ENCODE data around the gene TNNI2. TPM values are rescaled to one million over a fixed set of nuclear protein-coding genes. Genes with fewer than 3 reads are reported as not detected.

The TNNI2 gene
- total and polyA plus RNA-seq, 5 donors from 2014 or later = not detected

DNA sequence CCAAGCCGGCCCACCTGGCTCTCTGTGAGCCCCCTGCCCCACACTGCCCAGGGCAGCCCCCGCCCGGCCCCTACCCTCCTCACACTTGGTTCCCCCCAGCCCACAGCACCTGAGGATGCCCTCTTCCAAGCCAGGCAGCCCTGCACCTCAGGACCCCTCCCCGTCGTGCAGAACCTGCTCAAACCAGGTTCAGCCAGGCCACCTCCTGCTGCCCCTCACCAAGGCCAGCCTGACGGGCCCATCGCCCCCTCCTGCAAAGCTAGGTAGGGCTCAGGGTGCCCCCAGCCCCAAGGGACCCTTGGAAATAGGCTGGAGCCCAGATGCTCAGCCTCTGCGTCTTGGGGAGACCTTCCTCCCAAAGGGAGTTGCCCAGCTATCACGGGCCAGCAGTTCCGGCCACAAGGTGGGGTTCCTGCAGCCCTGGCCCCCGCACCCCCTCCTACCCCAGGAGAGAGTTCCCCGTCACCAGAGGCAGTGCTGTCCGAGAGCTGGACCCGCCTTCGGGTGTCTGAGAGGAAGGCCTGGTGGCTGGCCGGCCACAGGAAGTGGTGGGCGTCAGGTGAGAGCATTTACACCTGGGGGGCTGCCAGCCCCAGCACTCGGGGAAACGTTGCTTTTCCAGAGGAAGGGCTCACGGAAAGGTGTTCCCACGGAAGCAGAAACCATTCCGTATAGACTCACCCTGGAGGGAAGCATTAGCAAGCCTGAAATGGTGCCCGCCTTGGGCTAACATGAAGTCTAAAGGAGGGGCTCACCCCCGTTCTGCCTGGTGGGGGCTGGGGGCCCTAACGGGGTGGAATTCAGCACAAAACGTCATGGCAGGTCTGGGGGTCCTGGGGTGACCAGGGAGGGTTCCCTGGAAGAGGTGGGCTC, 7.2 kb upstream of the TNNI2 start:
- H3K4me1 Mint-ChIP-seq = peaks cover 0 to 2% (median 0%) of the 10 kb centered on the region in 4 donors
- ATAC-seq (ENCODE audit: low read depth in 2 of 2) = no peak
- Histone ChIP-seq H3K27me3 (ENCODE audit: control insufficient read depth, insufficient read depth, low read length) (no peaks in the 10 kb centered on the region), H3K4me1 (ENCODE audit: control insufficient read depth, insufficient read depth, low read length, poor library complexity, severe bottlenecking) (peaks cover 5% of the 10 kb centered on the region), H3K9me3 (ENCODE audit: control insufficient read depth in 2 of 2, low read length in 2 of 2) (no peaks in the 10 kb centered on the region), H3K27ac (ENCODE audit: insufficient read depth, low read length, poor library complexity, severe bottlenecking) (no peak overlapping the region), H3K36me3 (ENCODE audit: control insufficient read depth, insufficient read depth, low read length) (no peaks in the 10 kb centered on the region), H3K4me3 (ENCODE audit: low read depth, low read length) (no peak overlapping the region)
- peak overlapping the region in 1 of 3 donors; percentile 52 for H3K27ac Mint-ChIP-seq
- no peak for DNase-seq
- H3K4me3 Mint-ChIP-seq = no peak overlapping the region
- peaks cover 5% of the 10 kb centered on the region for H3K27me3 Mint-ChIP-seq
- no peaks in the 10 kb centered on the region for H3K9me3 Mint-ChIP-seq
- H3K36me3 Mint-ChIP-seq = no peaks in the 10 kb centered on the region

DNA sequence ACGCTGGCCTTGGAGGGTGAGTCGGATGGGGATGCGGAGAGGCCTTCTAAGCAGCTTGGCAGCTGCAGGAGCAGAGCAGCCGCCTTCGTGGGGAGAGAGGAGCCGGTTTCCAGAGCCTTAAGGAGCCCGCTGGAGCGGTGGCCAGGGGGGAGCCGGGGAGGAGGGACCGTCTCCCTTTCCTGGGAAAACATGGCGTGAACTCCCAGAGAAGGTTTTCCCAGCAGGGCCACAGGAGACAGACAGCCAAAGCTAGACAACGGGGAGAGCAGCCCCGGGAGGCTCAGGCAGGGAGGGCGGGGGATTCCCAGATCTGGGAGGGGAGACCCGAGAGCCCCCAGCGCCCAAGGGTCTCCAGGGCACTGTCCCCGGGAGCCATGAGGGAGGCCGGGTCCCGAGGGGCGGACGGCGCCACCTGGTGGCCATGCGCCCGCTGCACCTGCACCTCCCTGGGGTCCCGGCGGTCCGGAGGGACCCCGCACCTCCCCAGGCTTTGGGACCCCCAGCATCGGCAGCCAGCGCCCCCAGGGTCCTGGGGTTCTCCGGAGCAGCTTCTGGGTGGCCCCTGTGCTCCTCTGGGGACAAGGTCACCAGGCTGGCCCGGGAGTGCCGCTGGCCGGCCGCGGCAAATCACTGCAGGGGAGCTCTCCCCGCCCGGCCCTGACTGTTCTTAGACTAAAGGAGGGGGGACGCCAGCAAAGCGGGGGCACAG, 6.4 kb upstream of the TNNI2 start:
- Histone ChIP-seq H3K36me3 (ENCODE audit: control insufficient read depth, insufficient read depth, low read length) (no peaks in the 10 kb centered on the region), H3K27me3 (ENCODE audit: control insufficient read depth, insufficient read depth, low read length) (no peaks in the 10 kb centered on the region), H3K4me1 (ENCODE audit: control insufficient read depth, insufficient read depth, low read length, poor library complexity, severe bottlenecking) (peaks cover 5% of the 10 kb centered on the region), H3K9me3 (ENCODE audit: control insufficient read depth in 2 of 2, low read length in 2 of 2) (no peaks in the 10 kb centered on the region), H3K4me3 (ENCODE audit: low read depth, low read length) (no peak overlapping the region), H3K27ac (ENCODE audit: insufficient read depth, low read length, poor library complexity, severe bottlenecking) (no peak overlapping the region)
- Mint-ChIP-seq H3K27ac (peak overlapping the region in 1 of 3 donors; percentile 52), H3K4me3 (no peak overlapping the region), H3K27me3 (peaks cover 5% of the 10 kb centered on the region), H3K36me3 (no peaks in the 10 kb centered on the region), H3K9me3 (no peaks in the 10 kb centered on the region), H3K4me1 (peaks cover 0 to 2% (median 0%) of the 10 kb centered on the region in 4 donors)
- DNase-seq (peak; percentile 31 to 63 (median 53)), ATAC-seq (ENCODE audit: low read depth in 2 of 2) (peak; percentile 54 to 63)

DNA sequence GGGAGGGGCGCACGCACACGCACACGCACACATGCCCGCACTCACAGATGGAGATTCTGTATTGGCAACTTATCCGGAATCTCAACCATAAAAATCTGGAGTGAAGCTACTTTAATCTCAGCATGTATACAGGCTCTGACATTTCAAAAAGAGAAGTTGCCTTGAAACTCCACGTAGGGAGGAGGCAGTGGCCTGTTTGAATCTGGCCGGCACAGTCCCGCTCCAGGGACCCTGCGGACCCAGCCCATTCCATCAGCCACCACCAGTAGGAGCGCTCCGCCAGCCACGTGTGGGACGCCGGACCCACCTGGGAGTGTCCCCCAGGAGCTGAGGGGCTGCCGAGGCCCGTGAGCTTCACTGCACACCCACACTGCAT, 5.9 kb upstream of the TNNI2 start:
- Mint-ChIP-seq H3K27me3 (peaks cover 5% of the 10 kb centered on the region), H3K36me3 (no peaks in the 10 kb centered on the region), H3K4me1 (peaks cover 0 to 5% (median 0%) of the 10 kb centered on the region in 4 donors), H3K9me3 (no peaks in the 10 kb centered on the region), H3K4me3 (no peak overlapping the region), H3K27ac (peak overlapping the region in 1 of 3 donors; percentile 48)
- no peak for DNase-seq
- Histone ChIP-seq H3K27me3 (ENCODE audit: control insufficient read depth, insufficient read depth, low read length) (no peaks in the 10 kb centered on the region), H3K4me1 (ENCODE audit: control insufficient read depth, insufficient read depth, low read length, poor library complexity, severe bottlenecking) (peaks cover 11% of the 10 kb centered on the region), H3K36me3 (ENCODE audit: control insufficient read depth, insufficient read depth, low read length) (no peaks in the 10 kb centered on the region), H3K27ac (ENCODE audit: insufficient read depth, low read length, poor library complexity, severe bottlenecking) (no peak overlapping the region), H3K9me3 (ENCODE audit: control insufficient read depth in 2 of 2, low read length in 2 of 2) (no peaks in the 10 kb centered on the region), H3K4me3 (ENCODE audit: low read depth, low read length) (no peak overlapping the region)
- ATAC-seq (ENCODE audit: low read depth in 2 of 2) = no peak

DNA sequence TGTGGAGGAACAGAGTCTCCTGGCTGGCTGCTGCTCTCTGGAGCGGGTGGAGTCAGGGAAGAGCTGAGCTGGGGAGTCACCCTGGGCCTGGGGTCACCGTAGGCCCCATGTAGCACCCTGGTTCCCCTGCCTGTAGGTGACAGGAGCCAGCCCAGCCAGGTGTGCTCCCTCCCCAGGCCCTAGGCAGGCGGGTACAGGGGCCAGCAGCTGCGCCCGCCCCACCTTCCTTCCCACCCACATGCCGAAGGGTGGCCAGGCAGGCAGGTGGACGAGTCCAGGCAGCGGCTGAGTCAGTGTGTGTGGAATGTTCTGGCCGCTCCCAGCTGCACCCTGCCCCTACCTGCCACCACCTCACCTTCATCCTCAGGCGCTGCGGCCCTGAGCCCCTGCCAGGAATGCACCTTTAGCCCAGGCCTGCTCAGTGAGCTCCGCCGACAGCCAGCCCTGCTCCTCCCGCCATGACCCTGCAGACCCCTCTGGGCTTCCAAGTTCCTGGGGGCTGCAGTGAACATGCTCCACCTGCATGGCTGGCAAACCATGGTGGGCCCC, 4.6 kb upstream of the TNNI2 start:
- H3K9me3 ChIP-seq (ENCODE audit: control insufficient read depth in 2 of 2, low read length in 2 of 2) = no peaks in the 10 kb centered on the region
- Mint-ChIP-seq H3K4me3 (no peak overlapping the region), H3K36me3 (no peaks in the 10 kb centered on the region), H3K27me3 (no peaks in the 10 kb centered on the region), H3K9me3 (no peaks in the 10 kb centered on the region), H3K4me1 (peaks cover 0 to 7% (median 0%) of the 10 kb centered on the region in 4 donors), H3K27ac (no peak overlapping the region)
- ATAC-seq (ENCODE audit: low read depth in 2 of 2) = no peak
- peaks cover 20% of the 10 kb centered on the region for H3K4me1 ChIP-seq (ENCODE audit: control insufficient read depth, insufficient read depth, low read length, poor library complexity, severe bottlenecking)
- no peak overlapping the region for H3K4me3 ChIP-seq (ENCODE audit: low read depth, low read length)
- no peak overlapping the region for H3K27ac ChIP-seq (ENCODE audit: insufficient read depth, low read length, poor library complexity, severe bottlenecking)
- no peak for DNase-seq
- no peaks in the 10 kb centered on the region for H3K36me3 ChIP-seq (ENCODE audit: control insufficient read depth, insufficient read depth, low read length)
- no peaks in the 10 kb centered on the region for H3K27me3 ChIP-seq (ENCODE audit: control insufficient read depth, insufficient read depth, low read length)

DNA sequence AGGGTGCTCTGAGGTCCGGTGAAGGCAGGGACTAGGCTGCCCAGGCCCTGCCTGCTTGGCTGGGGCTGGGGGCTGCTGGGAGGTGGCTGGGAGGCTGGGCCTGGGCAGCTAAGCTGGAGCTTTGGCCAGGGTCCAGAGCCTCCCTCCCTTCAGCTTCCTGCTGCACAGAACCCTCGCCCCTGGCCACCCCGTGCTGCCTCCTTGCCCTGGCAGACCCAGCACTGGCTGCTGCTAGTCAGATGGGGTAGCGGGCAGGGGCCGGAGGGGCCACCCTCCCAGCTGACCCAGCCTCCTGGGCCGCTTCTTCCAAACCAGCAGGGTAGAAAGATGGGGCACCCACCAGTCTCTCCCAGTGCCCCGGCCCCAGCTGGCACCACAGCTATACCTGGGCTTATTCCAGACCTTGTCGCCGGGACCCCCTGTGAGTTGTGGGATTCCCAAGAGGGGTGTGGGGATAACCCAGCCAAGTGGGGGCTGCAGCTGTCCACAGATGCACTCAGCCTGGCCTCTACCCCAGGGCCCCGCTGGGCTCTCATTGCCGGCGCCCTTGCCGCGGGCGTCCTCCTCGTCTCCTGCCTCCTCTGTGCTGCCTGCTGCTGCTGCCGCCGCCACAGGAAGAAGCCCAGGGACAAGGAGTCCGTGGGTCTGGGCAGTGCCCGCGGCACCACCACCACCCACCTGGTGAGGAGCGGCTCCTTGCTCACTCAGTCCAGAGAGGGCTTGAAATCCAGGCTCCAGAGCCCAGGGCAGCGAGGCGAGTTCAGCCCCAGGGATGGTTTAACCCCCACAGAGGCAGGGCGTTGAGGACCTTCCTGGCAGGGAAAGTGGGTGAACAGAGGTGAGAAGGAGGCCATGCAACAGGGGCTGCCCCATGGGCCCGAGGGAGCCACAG, 3.8 kb upstream of the TNNI2 start, which contains the start of gene SYT8:
Gene SYT8, plus strand, starts transcription at position 212 of the 892 bp plus-strand sequence. Its CDS starts 116 bp downstream, at position 328.
- ATAC-seq (ENCODE audit: low read depth in 2 of 2) = no peak
- no peak within 1 kb of the TSS for H3K27ac ChIP-seq (ENCODE audit: insufficient read depth, low read length, poor library complexity, severe bottlenecking)
- H3K4me3 Mint-ChIP-seq = no peak within 1 kb of the TSS
- DNase-seq = no peak
- H3K4me1 ChIP-seq (ENCODE audit: control insufficient read depth, insufficient read depth, low read length, poor library complexity, severe bottlenecking) = peaks cover 26% of the 10 kb centered on the region
- no peaks in the 10 kb centered on the region for H3K9me3 Mint-ChIP-seq
- no peaks in the 10 kb centered on the region for H3K27me3 Mint-ChIP-seq
- peaks cover 0 to 13% (median 3%) of the 10 kb centered on the region in 4 donors for H3K4me1 Mint-ChIP-seq
- H3K27me3 ChIP-seq (ENCODE audit: control insufficient read depth, insufficient read depth, low read length) = no peaks in the 10 kb centered on the region
- no peak within 1 kb of the TSS for H3K27ac Mint-ChIP-seq
- H3K9me3 ChIP-seq (ENCODE audit: control insufficient read depth in 2 of 2, low read length in 2 of 2) = no peaks in the 10 kb centered on the region
- H3K36me3 Mint-ChIP-seq = no peaks in the 10 kb centered on the region
- no peaks in the 10 kb centered on the region for H3K36me3 ChIP-seq (ENCODE audit: control insufficient read depth, insufficient read depth, low read length)
- H3K4me3 ChIP-seq (ENCODE audit: low read depth, low read length) = no peak within 1 kb of the TSS

DNA sequence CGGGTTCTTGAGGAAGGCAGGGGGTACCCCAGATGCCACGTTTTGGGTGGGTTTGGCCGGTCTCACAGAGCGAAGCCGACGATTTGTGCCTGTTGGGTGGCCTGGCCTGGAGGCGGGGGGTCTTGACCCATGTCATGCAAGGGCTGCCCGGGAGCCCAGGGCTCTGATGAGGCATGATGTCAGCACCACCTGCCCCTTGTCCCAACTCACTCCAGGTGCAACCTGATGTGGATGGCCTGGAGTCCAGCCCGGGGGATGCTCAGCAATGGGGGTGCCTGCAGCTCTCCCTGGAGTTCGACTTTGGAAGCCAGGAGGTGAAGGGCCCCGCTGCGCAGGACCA, 3.1 kb upstream of the TNNI2 start:
- H3K9me3 ChIP-seq (ENCODE audit: control insufficient read depth in 2 of 2, low read length in 2 of 2) = no peaks in the 10 kb centered on the region
- Mint-ChIP-seq H3K9me3 (no peaks in the 10 kb centered on the region), H3K4me3 (no peak overlapping the region), H3K4me1 (peaks cover 0 to 13% (median 3%) of the 10 kb centered on the region in 4 donors), H3K36me3 (no peaks in the 10 kb centered on the region), H3K27ac (no peak overlapping the region), H3K27me3 (no peaks in the 10 kb centered on the region)
- no peak overlapping the region for H3K27ac ChIP-seq (ENCODE audit: insufficient read depth, low read length, poor library complexity, severe bottlenecking)
- H3K4me3 ChIP-seq (ENCODE audit: low read depth, low read length) = no peak overlapping the region
- no peaks in the 10 kb centered on the region for H3K27me3 ChIP-seq (ENCODE audit: control insufficient read depth, insufficient read depth, low read length)
- ATAC-seq (ENCODE audit: low read depth in 2 of 2) = no peak
- peaks cover 32% of the 10 kb centered on the region for H3K4me1 ChIP-seq (ENCODE audit: control insufficient read depth, insufficient read depth, low read length, poor library complexity, severe bottlenecking)
- DNase-seq = no peak
- H3K36me3 ChIP-seq (ENCODE audit: control insufficient read depth, insufficient read depth, low read length) = no peaks in the 10 kb centered on the region

Measured in CD4-positive, CD25-positive, alpha-beta regulatory T cell (primary cell).